Activated CD4-positive, alpha-beta T cell treated with anti-CD3 and anti-CD28 coated beads, Interleukin-2, amount 50 U/mL, for 4 hours (primary cell): Measurements from ENCODE around the gene OR51I1.

Experiments used
- DNase-seq, 2 experiments: peaks; one replicate each; pipeline ENCODE4 v3.0.0-alpha.2; 2020

OR51I1 gene

GRCh38 chr11:5441414-5441813 lies at the start of gene OR51I1:
Gene OR51I1 (minus strand): TSS chr11:5441514. CDS start chr11:5441514, 0 bp downstream.
- no peak for DNase-seq

DNA sequence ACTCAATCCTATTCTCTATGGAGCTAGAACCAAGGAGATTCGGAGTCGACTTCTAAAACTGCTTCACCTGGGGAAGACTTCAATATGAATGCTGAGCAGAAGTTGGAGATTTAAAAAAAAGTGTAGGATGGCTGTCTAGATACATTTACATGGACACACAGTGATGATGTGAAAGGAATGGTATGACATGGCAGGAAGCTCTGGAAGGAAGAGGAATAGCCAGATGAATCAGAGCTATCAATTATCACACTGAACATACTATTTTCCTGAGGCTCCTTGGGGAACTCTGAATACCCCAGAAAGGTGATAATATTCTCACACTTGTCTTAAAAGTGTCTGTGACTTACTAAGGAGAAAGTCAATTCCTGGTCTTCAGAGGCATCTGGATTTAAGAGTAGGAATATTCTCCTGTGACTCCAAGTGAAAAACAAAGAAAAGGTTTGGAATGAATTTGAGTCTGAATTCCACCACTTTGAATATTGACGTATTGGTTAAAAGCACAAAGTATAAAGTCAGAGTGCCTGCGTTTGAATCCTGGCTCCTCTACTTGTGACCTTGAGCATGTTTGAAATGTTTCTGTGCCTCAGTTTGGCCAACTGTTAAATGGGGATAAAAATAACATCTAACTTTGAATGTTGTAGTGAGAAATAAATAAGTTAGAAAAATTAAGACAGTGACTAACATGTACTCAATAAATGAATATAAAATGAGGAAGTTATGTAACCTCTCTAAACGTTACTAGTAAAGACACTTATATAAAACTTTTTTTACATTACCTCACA lies 48.5 kb upstream of the OR51I1 start:
- no peak for DNase-seq

GRCh38 chr11:5488798-5489399 lies 47.6 kb upstream of the OR51I1 start:
- DNase-seq: no peak

GRCh38 chr11:5488385-5488784 lies 47.1 kb upstream of the OR51I1 start, which contains the start of gene OR52D1:
Gene OR52D1 (plus strand): TSS chr11:5488685. CDS start chr11:5488707, 22 bp downstream.
- no peak for DNase-seq

DNA sequence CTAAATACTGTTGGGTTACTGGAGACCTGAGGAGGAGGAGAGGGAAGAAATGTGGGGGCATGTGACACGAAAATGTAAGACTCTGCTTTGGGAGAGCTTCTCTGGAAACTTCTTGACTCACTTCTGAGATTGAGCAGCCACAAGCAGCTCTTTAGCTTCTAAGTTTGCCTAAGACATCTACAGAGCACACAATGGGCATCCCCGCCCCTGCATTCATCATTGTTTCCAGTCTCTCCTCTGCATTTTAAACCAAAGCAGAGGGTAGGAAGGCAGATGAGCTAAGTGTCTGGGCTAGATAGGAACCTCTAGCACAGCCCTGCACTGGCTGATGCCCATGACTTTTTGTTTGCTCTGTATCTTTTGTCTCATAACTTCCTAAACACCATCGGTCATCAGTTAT lies 45.1 kb upstream of the OR51I1 start:
- DNase-seq: no peak

DNA sequence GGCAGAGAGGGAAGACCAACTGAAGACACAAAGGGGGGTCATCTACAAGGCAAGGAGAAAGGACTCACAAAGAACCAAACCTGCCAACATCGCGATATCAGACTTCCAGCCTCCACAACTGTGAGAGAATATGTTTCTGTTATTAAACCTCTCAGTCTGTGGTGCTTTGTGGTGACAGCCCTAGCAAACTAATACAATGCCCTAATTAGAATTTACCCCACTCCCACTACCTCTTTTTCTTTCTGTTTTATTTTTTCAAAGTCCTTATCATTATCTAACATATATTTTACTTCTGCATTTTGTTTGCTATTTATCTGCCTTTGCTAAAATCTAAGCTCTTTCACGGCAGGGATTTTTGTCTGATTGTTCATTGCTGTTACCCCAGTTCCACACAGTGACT lies 44.7 kb upstream of the OR51I1 start:
- no peak for DNase-seq

GRCh38 chr11:5476186-5476819 lies 35.0 kb upstream of the OR51I1 start:
- DNase-seq: peak; percentile 1 to 2

- no peak for DNase-seq
These were observed 32.6 kb upstream of the OR51I1 start for GRCh38 chr11:5473921-5474320.

DNA sequence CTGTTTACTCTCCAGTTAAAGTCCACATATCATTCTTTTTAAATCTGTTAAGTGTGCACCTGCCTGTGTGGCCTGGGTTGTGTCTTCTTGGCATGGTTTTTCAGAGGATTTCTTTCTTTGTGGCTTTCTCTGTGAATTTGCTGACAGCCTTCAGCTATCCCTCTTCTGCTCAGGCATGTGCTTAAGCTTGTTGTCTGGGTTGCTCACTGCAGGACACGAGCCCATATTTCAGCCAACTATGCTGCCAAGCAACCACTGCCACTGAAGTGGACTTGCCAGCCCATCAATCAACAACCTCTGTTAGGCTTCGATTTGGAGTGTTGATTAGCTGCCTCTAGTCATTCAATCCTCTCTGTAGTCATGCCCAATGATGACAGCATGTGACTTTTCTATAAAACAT lies 26.2 kb upstream of the OR51I1 start:
- no peak for DNase-seq

DNA sequence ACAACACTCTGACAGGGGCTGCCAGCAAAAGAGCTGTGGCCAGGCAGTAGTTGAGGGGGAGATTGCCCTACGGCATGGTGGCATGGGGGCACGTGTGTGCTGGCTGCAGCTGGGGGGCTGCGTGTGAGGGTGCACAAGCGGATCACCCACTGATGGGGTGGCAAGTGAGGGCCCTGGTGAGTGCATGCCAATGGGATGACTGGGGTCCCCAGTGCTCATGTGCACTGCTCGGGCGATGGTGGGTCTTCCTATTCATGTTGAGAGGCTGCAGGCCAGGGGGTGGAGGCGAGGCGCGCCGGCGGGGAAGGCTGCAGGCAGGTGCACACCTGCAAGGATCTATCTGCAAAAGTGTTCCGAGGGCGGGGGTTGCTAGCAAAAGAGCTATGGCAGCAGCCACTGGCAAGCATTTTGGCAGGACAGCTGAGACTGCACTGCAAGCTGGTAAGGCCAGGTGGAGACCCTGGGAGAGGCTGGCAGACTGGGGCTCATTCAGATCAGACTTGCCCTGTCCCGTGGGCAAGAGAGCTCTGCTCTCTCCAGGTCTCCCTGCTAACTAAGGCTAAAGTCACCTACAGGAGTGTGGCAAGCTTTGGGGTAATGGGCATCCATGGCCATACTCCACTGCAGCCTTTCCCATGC lies 19.8 kb upstream of the OR51I1 start:
- no peak for DNase-seq

GRCh38 chr11:5449432-5449831 lies 8.1 kb upstream of the OR51I1 start:
- no peak for DNase-seq

DNA sequence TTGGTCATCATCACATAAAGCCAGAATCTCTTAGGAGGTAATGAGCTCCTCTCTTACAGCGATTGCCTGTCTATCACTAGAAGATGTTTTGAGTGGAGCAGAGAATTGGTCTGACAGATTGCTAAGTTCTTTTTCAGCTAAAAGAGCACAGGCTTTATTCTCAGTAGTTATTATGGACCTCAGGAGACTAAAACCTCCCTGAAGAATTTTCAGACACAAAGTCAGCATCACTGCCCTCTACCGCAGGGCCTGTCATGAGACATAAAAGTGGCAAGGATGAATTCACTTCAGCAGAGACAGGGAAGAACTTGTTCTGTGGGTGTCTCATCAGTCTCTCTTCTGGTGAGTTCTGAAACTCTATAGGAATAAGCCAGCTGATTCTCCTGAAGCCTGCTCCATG lies 7.7 kb upstream of the OR51I1 start, which contains the start of gene OR51I2:
Gene OR51I2, plus strand, starts transcription at position 301 of the 400 bp plus-strand sequence. CDS start 4,166 bp downstream, outside the sequence.
- DNase-seq: no peak

DNA sequence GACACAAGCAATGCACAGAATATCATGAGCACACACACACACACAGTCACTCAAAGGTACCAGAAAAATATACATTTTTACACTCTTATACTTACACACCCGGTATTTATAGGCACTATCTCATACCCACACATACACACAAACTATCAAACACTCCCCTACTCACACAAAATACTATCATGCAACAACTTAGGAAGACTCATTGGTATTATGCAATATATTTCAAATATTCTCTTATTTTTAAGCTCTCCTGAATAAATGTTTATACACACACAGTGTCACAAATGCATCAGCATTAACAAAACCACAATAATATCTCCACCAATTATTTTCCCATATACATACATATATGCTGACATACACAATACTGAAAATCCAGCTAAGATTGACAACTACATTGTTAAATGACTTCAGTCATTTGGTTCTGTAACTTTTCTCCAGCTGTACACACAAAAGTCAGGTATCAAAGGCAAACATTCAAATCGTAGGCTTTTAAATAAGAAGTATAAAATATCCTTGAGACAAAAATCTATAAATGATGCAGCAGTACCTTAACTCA lies 2.6 kb upstream of the OR51I1 start:
- DNase-seq: no peak

GRCh38 chr11:5423131-5423530 lies 18.2 kb downstream of the OR51I1 start:
- no peak for DNase-seq

DNA sequence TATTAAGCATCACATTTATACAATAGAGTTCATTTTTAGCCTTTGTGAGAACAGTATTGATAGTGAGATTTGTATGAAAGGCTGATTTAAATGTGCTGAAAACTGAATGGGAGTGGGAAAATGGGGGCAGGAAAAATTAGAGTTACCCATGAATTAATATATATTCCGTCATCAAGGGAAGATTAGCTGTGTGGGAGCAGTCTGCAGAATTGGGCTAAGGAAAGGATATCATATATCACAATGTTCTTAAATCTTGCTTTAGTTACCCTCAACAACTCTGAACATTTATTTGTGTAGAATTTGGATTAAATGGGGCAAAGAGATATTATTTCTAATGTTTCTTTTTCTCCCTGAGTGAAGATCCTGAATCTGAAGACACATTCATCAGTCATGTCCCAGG lies 19.5 kb downstream of the OR51I1 start, which contains the start of gene OR51Q1:
Gene OR51Q1, plus strand, starts transcription at position 301 of the 400 bp plus-strand sequence. Its CDS starts 90 bp downstream, at position 391.
- no peak for DNase-seq

GRCh38 chr11:5420993-5421392 lies 20.3 kb downstream of the OR51I1 start:
- DNase-seq: no peak

DNA sequence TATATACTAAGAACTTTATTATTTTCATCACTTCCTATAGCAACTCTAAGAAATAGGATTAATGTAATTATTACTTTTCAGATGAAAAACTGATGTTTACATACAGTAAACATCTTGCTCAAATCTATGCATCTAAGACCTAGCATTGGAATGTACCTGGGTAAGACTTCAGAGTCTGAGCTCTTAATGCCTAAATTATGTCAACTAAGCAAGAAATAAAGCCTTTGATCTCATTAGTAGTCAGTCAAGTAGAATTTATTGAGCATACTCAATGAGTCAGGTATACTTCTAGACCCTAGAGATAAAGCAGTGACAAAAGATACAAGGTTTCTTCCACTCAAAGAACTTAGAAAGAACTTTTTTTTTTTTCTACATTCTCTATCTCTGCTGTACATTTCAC lies 36.1 kb downstream of the OR51I1 start:
- DNase-seq: no peak

GRCh38 chr11:5398936-5399335 lies 42.4 kb downstream of the OR51I1 start:
- DNase-seq: no peak

DNA sequence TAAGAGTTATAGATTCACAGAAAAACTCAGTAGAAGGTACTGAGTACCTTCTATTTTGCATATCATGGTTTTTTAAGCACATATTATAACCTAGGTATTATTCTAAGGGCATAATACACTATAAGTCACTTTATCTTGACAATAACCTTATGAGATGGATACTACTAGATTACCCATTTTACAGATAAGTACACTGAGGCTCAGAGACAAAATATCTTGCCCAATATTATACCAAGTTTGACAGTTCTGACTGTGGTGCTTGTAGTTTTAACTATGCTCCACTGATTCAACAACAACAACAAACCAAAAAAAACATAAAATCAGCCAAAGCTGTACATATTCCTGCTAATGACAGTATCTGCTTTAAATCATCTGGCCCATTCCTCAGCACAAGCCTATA lies 47.2 kb downstream of the OR51I1 start:
- no peak for DNase-seq
